NCI-H2227 treated with DMSO at 0.1 percent for 48 hours (cell line): ENCODE data around the gene RECK.
"Not testable (repeated sequence)": the region's sequence is repeated elsewhere in the genome, so short reads cannot be mapped to it uniquely, and the experiment has no call there.

Source experiments
- DNase-seq: peaks from one replicate; lab custom pipeline; 2025; lab: John Stamatoyannopoulos, UW

RECK gene

GRCh38 chr9:36074055-36074454 lies 37.3 kb downstream of the RECK start:
- DNase-seq = no peak

GRCh38 chr9:36074870-36075532 lies 38.3 kb downstream of the RECK start:
- DNase-seq = peak; percentile 44

DNA sequence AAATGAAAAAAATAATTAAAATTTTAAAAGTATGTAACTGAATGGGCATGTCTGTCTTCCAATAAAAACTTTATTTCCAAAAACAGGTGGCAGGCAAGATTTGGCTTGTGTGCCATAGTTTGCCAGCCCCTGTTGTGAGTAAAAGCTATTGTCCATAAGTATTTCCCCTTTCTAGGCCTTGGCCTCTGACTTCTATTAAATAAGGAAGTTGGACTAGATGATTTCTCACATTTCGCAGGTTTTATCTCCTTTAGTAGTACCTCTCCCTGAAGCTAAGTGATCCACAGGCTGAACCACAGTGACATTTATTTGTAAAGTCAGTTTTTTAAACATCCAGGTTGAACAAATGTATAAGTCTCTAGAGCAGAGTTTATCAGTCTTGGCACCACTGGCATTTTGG lies 41.3 kb downstream of the RECK start:
- DNase-seq = no peak

DNA sequence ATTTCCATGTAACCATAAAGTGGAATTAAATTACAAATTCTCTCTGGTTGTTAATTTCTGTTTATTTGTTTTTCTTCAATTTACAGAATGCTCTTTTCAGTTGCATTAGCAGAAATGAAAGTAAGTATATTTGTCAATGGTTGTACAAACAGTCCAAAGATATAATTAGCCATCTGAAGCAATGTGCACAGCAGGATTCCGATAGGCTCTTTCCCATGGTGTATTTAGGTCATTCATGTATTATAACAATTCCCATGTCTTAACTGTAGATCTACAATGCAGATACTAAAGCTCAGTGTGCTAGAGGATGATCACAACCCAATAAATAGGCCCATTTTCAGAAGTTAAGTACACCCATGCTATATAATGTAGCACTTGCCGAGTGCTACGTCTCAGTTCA lies 43.8 kb downstream of the RECK start:
- no peak for DNase-seq

- no peak for DNase-seq
Observed at GRCh38 chr9:36082931-36083330, 46.2 kb downstream of the RECK start.

GRCh38 chr9:36086442-36086841 lies 49.7 kb downstream of the RECK start:
- DNase-seq = no peak

DNA sequence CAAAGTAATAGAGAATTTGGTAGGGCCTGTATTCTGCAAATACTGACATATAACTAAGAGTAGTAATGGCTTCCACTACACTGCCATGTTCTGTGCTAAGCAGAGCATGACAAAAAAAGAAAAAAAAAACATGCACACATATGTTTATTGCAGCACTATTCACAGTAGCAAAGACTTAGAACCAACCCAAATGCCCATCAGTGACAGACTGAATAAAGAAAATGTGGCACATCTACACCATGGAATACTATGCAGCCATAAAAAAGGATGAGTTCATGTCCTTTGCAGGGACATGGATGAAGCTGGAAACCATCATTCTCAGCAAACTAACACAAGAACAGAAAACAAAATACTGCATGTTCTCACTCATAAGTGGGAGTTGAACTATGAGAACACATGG lies 50.3 kb downstream of the RECK start:
- DNase-seq = not testable (repeated sequence)

DNA sequence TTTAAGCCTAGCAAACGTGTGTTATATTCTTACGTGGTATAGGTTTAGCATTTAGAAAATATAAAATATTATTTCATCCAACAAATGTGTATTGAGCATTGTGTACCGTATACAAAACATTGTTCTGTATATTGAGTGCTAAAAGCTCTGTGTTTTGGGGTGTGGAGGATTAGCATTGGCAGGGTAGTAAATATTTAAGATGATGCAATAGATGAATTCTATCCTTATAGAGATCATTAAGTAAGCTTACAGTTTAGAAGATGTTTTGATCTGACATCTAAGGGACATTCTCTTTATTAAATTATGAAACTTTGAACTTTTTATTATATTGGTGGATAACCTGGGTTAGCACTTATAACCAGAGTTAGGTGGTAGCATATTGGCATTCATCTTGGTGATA lies 51.3 kb downstream of the RECK start:
- DNase-seq = no peak

DNA sequence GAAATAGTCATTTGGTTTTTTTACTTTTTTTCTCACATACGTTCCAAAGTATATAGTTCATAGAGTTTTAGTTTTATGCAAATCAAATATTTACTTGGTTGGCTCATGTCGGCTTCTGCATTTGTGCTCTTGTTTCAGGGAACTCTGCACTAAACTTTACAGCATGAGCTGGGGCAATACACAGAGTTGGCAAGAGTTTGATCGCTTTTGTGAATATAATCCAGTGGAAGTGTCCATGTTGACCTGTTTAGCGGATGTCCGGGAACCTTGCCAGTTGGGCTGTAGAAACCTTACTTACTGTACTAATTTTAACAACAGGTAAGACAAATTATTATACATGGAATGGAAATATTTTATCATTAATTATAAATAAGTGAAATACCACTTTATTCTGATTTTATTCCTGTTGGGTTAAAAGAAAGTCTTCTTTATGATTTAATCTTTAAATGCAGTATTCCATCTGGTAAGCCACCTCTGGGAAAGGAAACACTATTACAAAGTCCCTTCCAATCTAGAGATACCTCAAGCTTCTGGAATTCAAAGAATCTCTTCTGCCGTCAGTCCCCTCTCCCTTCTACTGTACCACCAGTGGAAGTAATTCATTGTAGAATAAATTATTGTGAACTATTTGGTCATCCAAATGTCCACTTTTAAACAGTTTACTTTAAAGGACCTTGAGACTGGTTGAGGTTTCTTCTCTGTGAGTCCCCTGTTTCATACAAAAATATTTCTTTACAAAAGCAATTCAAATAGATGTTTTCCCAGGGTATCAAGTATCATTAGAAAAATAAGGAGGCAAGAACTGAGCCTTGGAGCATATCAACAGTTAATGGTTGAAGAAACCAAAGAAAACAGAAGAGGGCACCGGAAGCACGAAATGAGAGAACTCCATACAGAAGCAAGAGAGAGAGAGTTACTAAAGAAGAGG lies 54.6 kb downstream of the RECK start:
- no peak for DNase-seq

DNA sequence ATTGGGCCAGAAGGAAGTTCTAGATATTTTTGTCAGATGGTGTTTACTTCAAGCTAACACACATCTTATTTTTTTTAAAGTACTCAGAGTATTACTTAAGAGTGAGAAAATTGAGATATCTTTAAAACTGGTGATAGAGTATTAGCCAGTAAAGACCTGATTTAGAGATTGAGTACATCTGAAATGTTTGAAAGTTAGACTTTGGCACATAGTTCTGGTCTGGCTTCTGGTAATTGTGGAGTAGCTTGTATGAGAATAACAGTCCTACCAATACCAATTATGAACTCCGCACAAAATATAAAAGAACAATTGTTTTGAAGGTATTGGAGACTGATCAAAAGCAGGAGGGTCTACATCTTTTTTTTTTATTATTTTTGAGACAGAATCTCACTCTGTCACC lies 55.3 kb downstream of the RECK start:
- no peak for DNase-seq

DNA sequence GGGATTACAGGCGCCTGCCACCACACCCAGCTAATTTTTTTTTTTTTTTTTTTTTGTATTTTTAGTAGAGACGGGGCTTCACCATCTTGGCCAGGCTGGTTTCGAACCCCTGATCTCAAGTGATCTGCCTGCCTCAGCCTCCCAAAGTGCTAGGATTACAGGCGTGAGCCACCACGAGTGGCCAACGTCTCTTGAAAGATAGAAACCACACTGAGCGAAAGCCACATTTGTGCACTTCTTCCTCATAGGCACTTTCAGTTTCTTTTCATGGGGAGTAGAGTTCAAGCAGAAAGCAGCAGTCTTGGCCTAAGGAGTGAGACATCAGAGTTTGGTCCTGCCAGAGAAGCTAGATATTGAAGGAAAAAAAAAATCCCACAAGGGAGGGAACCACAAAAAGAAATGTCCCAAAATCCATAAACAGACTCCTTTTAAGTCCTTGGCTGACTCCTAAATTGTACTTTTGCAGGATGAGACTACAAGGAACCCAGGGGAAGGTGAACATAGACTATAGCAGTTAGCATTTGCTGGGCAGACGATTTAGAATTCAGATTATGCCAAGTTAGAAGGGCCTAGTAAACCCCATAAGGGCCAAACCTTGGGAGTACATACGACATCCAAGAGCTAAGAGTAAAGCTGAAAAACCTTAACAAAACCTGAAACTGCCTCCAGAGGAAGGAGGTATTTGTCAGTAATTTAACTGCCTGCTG lies 55.9 kb downstream of the RECK start:
- DNase-seq = no peak

DNA sequence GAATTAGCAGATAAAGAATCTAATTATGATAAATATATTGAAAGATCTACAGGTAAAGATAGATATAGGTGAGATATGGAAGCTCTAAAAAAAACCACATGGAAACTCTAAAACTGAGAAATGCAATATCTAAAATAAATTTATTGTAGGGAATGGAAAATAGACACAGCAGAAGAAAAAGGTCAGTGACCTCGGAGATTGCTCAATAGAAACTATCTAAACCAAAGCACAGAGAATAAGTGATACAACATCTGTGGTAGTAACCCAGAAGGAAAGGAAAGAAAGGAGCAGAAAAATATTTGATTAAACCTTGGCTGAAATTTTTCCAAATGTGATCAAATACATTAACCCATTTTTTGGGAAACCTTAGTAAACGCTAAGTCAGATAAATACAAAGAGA lies 56.7 kb downstream of the RECK start:
- DNase-seq = no peak

DNA sequence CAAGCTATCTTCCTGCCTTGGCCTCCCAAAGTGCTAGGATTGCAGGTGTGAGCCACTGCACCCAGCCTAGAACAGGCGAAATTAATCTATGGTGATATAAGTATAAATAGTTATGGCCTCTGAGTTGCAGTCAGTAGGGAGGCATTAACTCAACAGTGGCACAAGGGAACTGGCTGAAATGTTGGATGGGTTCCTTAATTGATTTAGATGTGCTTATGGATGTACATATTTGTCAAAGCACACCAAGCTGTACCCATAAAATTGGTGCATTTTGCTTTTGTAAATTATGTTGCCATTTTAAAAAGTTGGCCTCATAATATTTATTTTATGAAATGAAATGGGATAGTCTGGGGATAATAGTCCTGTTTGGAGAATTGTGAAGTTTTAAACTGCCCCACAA lies 63.0 kb downstream of the RECK start:
- no peak for DNase-seq

DNA sequence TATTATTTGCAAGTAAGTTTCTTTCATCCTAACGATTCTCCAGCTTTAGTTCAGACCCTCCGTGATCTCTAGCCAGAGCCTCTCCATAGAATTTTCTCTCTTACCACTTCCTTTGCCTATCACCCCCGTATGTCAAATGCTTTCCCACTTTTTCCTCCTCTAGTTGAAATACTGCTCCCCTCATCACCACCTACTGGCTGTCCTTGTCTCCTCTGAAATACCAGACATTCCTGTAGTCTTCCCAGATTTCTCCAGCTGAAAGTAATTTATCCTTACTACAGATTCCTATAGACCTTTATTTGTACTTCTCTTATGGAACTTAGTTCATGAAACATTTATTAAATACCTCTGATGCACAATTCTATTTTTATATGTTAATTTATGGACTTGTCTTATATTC lies 63.8 kb downstream of the RECK start:
- DNase-seq = no peak

- no peak for DNase-seq
Observed at GRCh38 chr9:36101916-36102741, 65.4 kb downstream of the RECK start.

DNA sequence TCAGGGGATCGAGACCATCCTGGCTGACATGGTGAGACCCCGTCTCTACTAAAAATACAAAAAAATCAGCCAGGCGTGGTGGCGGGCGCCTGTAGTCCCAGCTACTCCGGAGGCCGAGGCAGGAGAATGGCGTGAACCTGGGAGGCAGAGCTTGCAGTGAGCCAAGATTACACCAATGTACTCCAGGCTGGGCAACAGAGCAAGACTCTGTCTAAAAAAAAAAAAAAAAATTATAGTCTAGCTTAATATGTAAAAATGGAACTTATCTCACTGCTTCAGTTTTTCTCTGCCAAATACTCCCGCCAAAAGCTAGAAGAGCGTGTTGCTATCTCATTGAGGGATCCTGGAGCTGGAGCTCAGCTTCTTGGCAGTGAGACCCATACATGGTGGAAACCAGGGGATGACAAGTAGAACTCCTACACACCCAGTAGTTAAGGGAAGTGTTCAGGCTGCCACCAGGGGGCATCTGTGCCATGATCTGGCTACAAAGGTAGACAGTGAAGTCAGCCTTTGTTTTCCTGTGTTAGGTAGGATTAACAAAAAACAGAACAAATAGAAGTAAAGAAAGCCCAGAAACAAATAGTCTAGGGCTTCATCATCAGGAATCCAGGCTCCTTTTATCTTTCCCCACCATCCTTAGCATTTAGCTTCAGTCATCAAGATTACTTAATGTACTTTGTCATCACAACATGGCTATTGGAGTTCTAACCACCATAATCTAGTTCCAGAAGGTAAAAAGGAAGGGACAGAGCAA lies 66.2 kb downstream of the RECK start:
- peak; percentile 44 for DNase-seq

GRCh38 chr9:36109071-36109470 lies 72.4 kb downstream of the RECK start:
- DNase-seq = no peak

DNA sequence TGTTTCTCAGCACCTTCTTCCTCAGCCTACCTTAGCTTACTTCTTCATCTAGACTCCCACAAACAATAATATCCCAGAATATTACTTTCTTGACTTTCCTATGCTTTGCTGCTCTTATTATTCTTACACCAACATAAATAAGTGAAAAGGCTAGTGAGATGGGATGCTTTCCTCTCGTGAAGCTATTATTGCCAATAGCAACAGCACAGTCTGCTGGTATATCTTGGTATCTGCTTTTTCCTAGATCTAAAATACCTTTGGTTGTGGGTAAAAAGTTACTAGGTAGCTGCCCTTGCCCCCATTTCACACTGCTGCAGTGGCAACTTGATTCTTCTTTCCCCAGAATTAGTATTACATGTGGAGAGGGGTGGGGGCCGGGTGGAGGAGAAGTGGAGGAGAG lies 73.7 kb downstream of the RECK start:
- DNase-seq = no peak

- no peak for DNase-seq
Observed at GRCh38 chr9:36112516-36112915, 75.8 kb downstream of the RECK start.

GRCh38 chr9:36113999-36114398 lies 77.3 kb downstream of the RECK start:
- no peak for DNase-seq

- no peak for DNase-seq
Observed at GRCh38 chr9:36116593-36116992, 79.9 kb downstream of the RECK start.
